ENCODE results near the gene RASSF8. TPM values are rescaled to one million over a fixed set of nuclear protein-coding genes. Genes with fewer than 3 reads are reported as not detected.

RASSF8 gene
- polyA plus RNA-seq, 3 donors, result 0.08 to 0.39 TPM; not detected in 1

GRCh38 chr12:26021534-26021933, 63.1 kb downstream of the RASSF8 start:
- Histone ChIP-seq H3K9me3 (replicated peaks in 1 of 2; ENCODE audit: control insufficient read depth in 1 of 2, insufficient read depth in 1 of 2, low read length in 2 of 2) (no peaks in the 10 kb centered on the region), H3K27me3 (ENCODE audit: control insufficient read depth in 2 of 2, insufficient read depth in 2 of 2, low read length in 2 of 2) (no peaks in the 10 kb centered on the region), H3K36me3 (replicated peaks in 1 of 2; ENCODE audit: control insufficient read depth in 1 of 2, insufficient read depth in 2 of 2, low read length in 2 of 2) (no peaks in the 10 kb centered on the region), H3K79me2 (ENCODE audit: insufficient read depth, low read length) (no peaks in the 10 kb centered on the region), H3K9ac (ENCODE audit: insufficient read depth, low read length, poor library complexity, severe bottlenecking) (no peak overlapping the region), H3K4me3 (replicated peaks in 1 of 3; ENCODE audit: low read depth in 2 of 3, low read length in 3 of 3) (no peak overlapping the region), H3K4me2 (replicated peaks; ENCODE audit: extremely low read depth, low read length, poor library complexity, severe bottlenecking) (no peak overlapping the region), H2AFZ (ENCODE audit: insufficient read depth, low read depth, low read length, poor library complexity, severe bottlenecking) (no peak overlapping the region), H4K20me1 (ENCODE audit: insufficient read depth, low read length) (no peaks in the 10 kb centered on the region), H3K4me1 (ENCODE audit: control insufficient read depth in 1 of 2, insufficient read depth in 2 of 2, low read length in 2 of 2) (no peaks in the 10 kb centered on the region), H3K27ac (ENCODE audit: low read depth in 1 of 2, low read length in 2 of 2) (no peak overlapping the region)
- whole genome bisulfite sequencing (ENCODE audit: insufficient coverage), result no CpG with 5 or more reads among the region's 2 CpGs
- Mint-ChIP-seq H3K27ac (no peak overlapping the region), H3K4me1 (no peaks in the 10 kb centered on the region), H3K9me3 (no peaks in the 10 kb centered on the region), H3K36me3 (no peaks in the 10 kb centered on the region), H3K27me3 (ENCODE audit: low read depth in 3 of 3) (peaks cover 0 to 2% (median 1%) of the 10 kb centered on the region in 3 donors), H3K4me3 (no peak overlapping the region)
- DNase-seq, result no peak
- no peak for TF ChIP-seq CTCF (IDR thresholded peaks at IDR 0.05)
- intact Hi-C loops (cut with micrococcal nuclease), result loop anchor here in 1 of 2 donors (10.0 kb wide), 1 partner anchor 587 kb away; no protein-coding TSS in a partner anchor

DNA sequence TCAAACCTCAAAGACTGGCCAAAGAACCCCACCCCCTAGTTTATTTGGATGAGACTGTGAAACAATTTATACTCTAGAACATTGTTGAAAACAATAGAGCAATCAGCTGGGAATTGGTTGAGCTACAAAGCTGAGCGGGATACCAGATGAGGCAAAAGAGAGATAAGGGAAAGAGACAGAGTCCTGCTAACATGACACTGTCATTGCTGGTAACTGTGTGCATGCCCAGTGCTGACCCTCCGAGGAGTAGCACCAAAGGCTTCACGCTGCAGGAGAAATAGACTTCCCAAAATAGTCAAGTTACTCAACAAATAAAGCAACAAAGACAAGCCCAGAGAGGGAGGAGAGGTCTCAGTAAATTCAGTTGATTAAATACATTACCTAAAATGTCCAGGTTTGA, 63.6 kb downstream of the RASSF8 start:
- DNase-seq, result no peak
- Mint-ChIP-seq H3K4me3 (peak overlapping the region in 1 of 2 donors; percentile 8), H3K36me3 (no peaks in the 10 kb centered on the region), H3K27ac (no peak overlapping the region), H3K4me1 (no peaks in the 10 kb centered on the region), H3K9me3 (no peaks in the 10 kb centered on the region), H3K27me3 (ENCODE audit: low read depth in 3 of 3) (peaks cover 0 to 2% (median 1%) of the 10 kb centered on the region in 3 donors)
- H3K36me3 ChIP-seq (replicated peaks in 1 of 2; ENCODE audit: control insufficient read depth in 1 of 2, insufficient read depth in 2 of 2, low read length in 2 of 2), result no peaks in the 10 kb centered on the region
- H3K9ac ChIP-seq (ENCODE audit: insufficient read depth, low read length, poor library complexity, severe bottlenecking), result no peak overlapping the region
- TF ChIP-seq CTCF (IDR thresholded peaks at IDR 0.05), result no peak
- H3K27me3 ChIP-seq (ENCODE audit: control insufficient read depth in 2 of 2, insufficient read depth in 2 of 2, low read length in 2 of 2), result no peaks in the 10 kb centered on the region
- no peaks in the 10 kb centered on the region for H3K9me3 ChIP-seq (replicated peaks in 1 of 2; ENCODE audit: control insufficient read depth in 1 of 2, insufficient read depth in 1 of 2, low read length in 2 of 2)
- H3K4me3 ChIP-seq (replicated peaks in 1 of 3; ENCODE audit: low read depth in 2 of 3, low read length in 3 of 3), result no peak overlapping the region
- H4K20me1 ChIP-seq (ENCODE audit: insufficient read depth, low read length), result no peaks in the 10 kb centered on the region
- H3K4me2 ChIP-seq (replicated peaks; ENCODE audit: extremely low read depth, low read length, poor library complexity, severe bottlenecking), result no peak overlapping the region
- intact Hi-C loops (cut with micrococcal nuclease), result loop anchor here in 1 of 2 donors (10.0 kb wide), 1 partner anchor 587 kb away; no protein-coding TSS in a partner anchor
- H3K4me1 ChIP-seq (ENCODE audit: control insufficient read depth in 1 of 2, insufficient read depth in 2 of 2, low read length in 2 of 2), result no peaks in the 10 kb centered on the region
- H3K27ac ChIP-seq (ENCODE audit: low read depth in 1 of 2, low read length in 2 of 2), result no peak overlapping the region
- no peaks in the 10 kb centered on the region for H3K79me2 ChIP-seq (ENCODE audit: insufficient read depth, low read length)
- no peak overlapping the region for H2AFZ ChIP-seq (ENCODE audit: insufficient read depth, low read depth, low read length, poor library complexity, severe bottlenecking)
- WGBS (ENCODE audit: insufficient coverage), result 88% methylated on average over 1 of the region's 3 CpGs
